Mucosa of stomach (tissue), 1 donor: ENCODE results near the gene RBM20.

Source experiments
- H3K27me3 ChIP-seq: one replicate; pipeline ENCODE4 v1.7.0; 2013; ENCODE audit warnings: mild to moderate bottlenecking, low read length; ENCODE audit not compliant: control insufficient read depth, insufficient read depth
- H3K36me3 ChIP-seq: one replicate; pipeline ENCODE4 v1.7.0; 2013; ENCODE audit warnings: low read length; ENCODE audit not compliant: control insufficient read depth, insufficient read depth
- H3K4me1 ChIP-seq: one replicate; pipeline ENCODE4 v1.7.0; 2013; ENCODE audit warnings: mild to moderate bottlenecking, low read length; ENCODE audit not compliant: control insufficient read depth, insufficient read depth
- H3K4me3 ChIP-seq: one replicate; pipeline ENCODE4 v1.7.0; 2013; ENCODE audit warnings: low read length
- H3K9ac ChIP-seq: one replicate; pipeline ENCODE4 v1.7.0; 2013; ENCODE audit warnings: mild to moderate bottlenecking, low read length, moderate library complexity
- H3K9me3 ChIP-seq: one replicate; pipeline ENCODE4 v1.7.0; 2013; ENCODE audit warnings: mild to moderate bottlenecking, low read length, moderate library complexity; ENCODE audit not compliant: control insufficient read depth
- donor health status: Pancreatic carcinoma.

RBM20 gene

GRCh38 chr10:110746254-110746826 is 102.2 kb downstream of the RBM20 start:
- Histone ChIP-seq H3K36me3 (no peaks in the 10 kb centered on the region), H3K4me3 (no peak overlapping the region), H3K27me3 (no peaks in the 10 kb centered on the region), H3K9me3 (no peaks in the 10 kb centered on the region), H3K9ac (no peak overlapping the region), H3K4me1 (no peaks in the 10 kb centered on the region)

- no peak overlapping the region for H3K9ac ChIP-seq
- no peaks in the 10 kb centered on the region for H3K27me3 ChIP-seq
- H3K36me3 ChIP-seq, result no peaks in the 10 kb centered on the region
- no peak overlapping the region for H3K4me3 ChIP-seq
- no peaks in the 10 kb centered on the region for H3K9me3 ChIP-seq
- no peaks in the 10 kb centered on the region for H3K4me1 ChIP-seq
Measured at GRCh38 chr10:110746969-110747608, 103.0 kb downstream of the RBM20 start.

- no peaks in the 10 kb centered on the region for H3K27me3 ChIP-seq
- H3K9ac ChIP-seq, result no peak overlapping the region
- H3K36me3 ChIP-seq, result no peaks in the 10 kb centered on the region
- H3K9me3 ChIP-seq, result no peaks in the 10 kb centered on the region
- H3K4me3 ChIP-seq, result no peak overlapping the region
- H3K4me1 ChIP-seq, result no peaks in the 10 kb centered on the region
Measured at GRCh38 chr10:110747609-110748464, 103.7 kb downstream of the RBM20 start.

- no peaks in the 10 kb centered on the region for H3K36me3 ChIP-seq
- H3K9ac ChIP-seq, result no peak overlapping the region
- no peak overlapping the region for H3K4me3 ChIP-seq
- H3K4me1 ChIP-seq, result no peaks in the 10 kb centered on the region
- H3K9me3 ChIP-seq, result no peaks in the 10 kb centered on the region
- no peaks in the 10 kb centered on the region for H3K27me3 ChIP-seq
Measured at GRCh38 chr10:110748970-110749369, 104.8 kb downstream of the RBM20 start.

GRCh38 chr10:110750931-110751330 is 106.8 kb downstream of the RBM20 start:
- H3K9me3 ChIP-seq, result no peaks in the 10 kb centered on the region
- no peaks in the 10 kb centered on the region for H3K4me1 ChIP-seq
- no peaks in the 10 kb centered on the region for H3K27me3 ChIP-seq
- H3K9ac ChIP-seq, result no peak overlapping the region
- H3K36me3 ChIP-seq, result no peaks in the 10 kb centered on the region
- H3K4me3 ChIP-seq, result no peak overlapping the region

- no peak overlapping the region for H3K9ac ChIP-seq
Measured at GRCh38 chr10:110751850-110752249, 107.7 kb downstream of the RBM20 start.

GRCh38 chr10:110753462-110753861 is 109.3 kb downstream of the RBM20 start:
- Histone ChIP-seq H3K4me1 (no peaks in the 10 kb centered on the region), H3K27me3 (no peaks in the 10 kb centered on the region), H3K36me3 (no peaks in the 10 kb centered on the region), H3K4me3 (no peak overlapping the region), H3K9me3 (no peaks in the 10 kb centered on the region), H3K9ac (no peak overlapping the region)

More at GRCh38 chr10:110751850-110752249, 107.7 kb downstream of the RBM20 start:
- Histone ChIP-seq H3K4me1 (no peaks in the 10 kb centered on the region), H3K36me3 (no peaks in the 10 kb centered on the region), H3K27me3 (no peaks in the 10 kb centered on the region), H3K4me3 (no peak overlapping the region), H3K9me3 (no peaks in the 10 kb centered on the region)

GRCh38 chr10:110754375-110755105 is 110.4 kb downstream of the RBM20 start:
- Histone ChIP-seq H3K9ac (no peak overlapping the region), H3K27me3 (no peaks in the 10 kb centered on the region), H3K4me1 (no peaks in the 10 kb centered on the region), H3K9me3 (no peaks in the 10 kb centered on the region), H3K4me3 (no peak overlapping the region), H3K36me3 (no peaks in the 10 kb centered on the region)

GRCh38 chr10:110755781-110756180 is 111.6 kb downstream of the RBM20 start:
- Histone ChIP-seq H3K9me3 (no peaks in the 10 kb centered on the region), H3K4me1 (no peaks in the 10 kb centered on the region), H3K36me3 (no peaks in the 10 kb centered on the region)

GRCh38 chr10:110756876-110757275 is 112.7 kb downstream of the RBM20 start:
- H3K9me3 ChIP-seq, result no peaks in the 10 kb centered on the region
- no peak overlapping the region for H3K9ac ChIP-seq
- no peak overlapping the region for H3K4me3 ChIP-seq
- no peaks in the 10 kb centered on the region for H3K36me3 ChIP-seq
- no peaks in the 10 kb centered on the region for H3K27me3 ChIP-seq
- no peaks in the 10 kb centered on the region for H3K4me1 ChIP-seq

More at GRCh38 chr10:110755781-110756180, 111.6 kb downstream of the RBM20 start:
- H3K27me3 ChIP-seq, result no peaks in the 10 kb centered on the region
- no peak overlapping the region for H3K4me3 ChIP-seq
- H3K9ac ChIP-seq, result no peak overlapping the region

- Histone ChIP-seq H3K4me1 (no peaks in the 10 kb centered on the region), H3K27me3 (no peaks in the 10 kb centered on the region), H3K9me3 (no peaks in the 10 kb centered on the region), H3K4me3 (no peak overlapping the region), H3K36me3 (no peaks in the 10 kb centered on the region), H3K9ac (no peak overlapping the region)
Measured at GRCh38 chr10:110757586-110757985, 113.5 kb downstream of the RBM20 start.
